ENCODE results near the gene EIF3B.
A peak's percentile ranks its signal among the peaks of the same experiment; 100 is the strongest.

Gene EIF3B

GRCh38 chr7:2403014-2403717 is 48.5 kb downstream of the EIF3B start, which contains the start of gene CHST12:
CHST12 (plus strand) TSS chr7:2403611; CDS start chr7:2432640, 29,029 bp downstream.
- no peak for TF ChIP-seq ZNF384 (IDR thresholded peaks at IDR 0.05)
- peak; percentile 69 for TF ChIP-seq L3MBTL2 (conservative IDR thresholded peaks at IDR 0.05)
- TF ChIP-seq ARNT (IDR thresholded peaks at IDR 0.05), result no peak
- no peak for TF ChIP-seq BHLHE40 (IDR thresholded peaks at IDR 0.05; ENCODE audit: borderline replicate concordance)
- peak; percentile 10; the same call in 1 of the 2 replicates for TF ChIP-seq ELF4 (IDR thresholded peaks at IDR 0.05)
- no peak for TF ChIP-seq NFRKB (IDR thresholded peaks at IDR 0.05)
- TF ChIP-seq FOXK2 (IDR thresholded peaks at IDR 0.05), result no peak
- no peak for TF ChIP-seq CTBP1 (IDR thresholded peaks at IDR 0.05; ENCODE audit: borderline replicate concordance)
- no peak for TF ChIP-seq SUZ12 (IDR thresholded peaks at IDR 0.05)
- POLR2A ChIA-PET, result interaction anchor here (0.6 to 1.3 kb wide), 8 partner anchors 9 to 153 kb away, joined by 3 to 6 read pairs (median 4); partner anchors contain the start of gene EIF3B
- peak; percentile 100 for DNase-seq (ENCODE audit: extremely low spot score)
- CTCF ChIA-PET, result no interaction called here

GRCh38 chr7:2403718-2404648 is 49.4 kb downstream of the EIF3B start:
- POLR2A ChIA-PET, result interaction anchor here (0.6 to 1.3 kb wide), 8 partner anchors 9 to 154 kb away, joined by 3 to 6 read pairs (median 4); partner anchors contain the start of gene EIF3B
- CTCF ChIA-PET, result no interaction called here
- TF ChIP-seq SUZ12 (IDR thresholded peaks at IDR 0.05) (no peak), NFRKB (IDR thresholded peaks at IDR 0.05) (no peak), FOXA1 (IDR thresholded peaks at IDR 0.05) (no peak), FOXM1 (IDR thresholded peaks at IDR 0.05; ENCODE audit: borderline replicate concordance) (no peak), CTBP1 (IDR thresholded peaks at IDR 0.05; ENCODE audit: borderline replicate concordance) (no peak), ARNT (IDR thresholded peaks at IDR 0.05) (no peak), L3MBTL2 (conservative IDR thresholded peaks at IDR 0.05) (no peak), PKNOX1 (IDR thresholded peaks at IDR 0.05) (no peak), ZNF384 (IDR thresholded peaks at IDR 0.05) (no peak)
- peak; percentile 52 for DNase-seq (ENCODE audit: extremely low spot score)

DNA sequence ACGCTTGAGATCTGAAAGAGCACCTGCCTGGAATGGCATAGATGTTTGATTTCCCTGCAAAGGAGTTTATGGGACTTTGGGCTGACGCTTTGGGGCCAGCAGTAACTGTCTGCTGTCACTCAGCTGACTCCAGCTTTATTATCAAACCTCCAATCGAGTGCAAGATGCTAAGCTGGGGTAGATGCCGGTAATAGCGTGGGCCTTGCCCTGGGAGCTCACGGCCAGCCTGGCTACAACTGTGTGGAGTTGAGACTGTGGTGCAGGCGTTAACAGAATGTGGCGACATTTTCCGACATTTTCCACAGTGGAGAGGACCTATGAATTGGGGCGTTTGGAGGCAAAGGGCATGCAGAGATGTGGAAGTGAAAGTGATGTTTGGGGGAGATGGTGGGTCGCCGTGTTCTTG is 50.1 kb downstream of the EIF3B start:
- POLR2A ChIA-PET, result no interaction called here
- peak; percentile 58 for TF ChIP-seq PKNOX1 (IDR thresholded peaks at IDR 0.05)
- no peak for TF ChIP-seq NFRKB (IDR thresholded peaks at IDR 0.05)
- no peak for TF ChIP-seq SP1 (IDR thresholded peaks at IDR 0.05)
- no peak for DNase-seq (ENCODE audit: extremely low spot score)
- CTCF ChIA-PET, result no interaction called here

DNA sequence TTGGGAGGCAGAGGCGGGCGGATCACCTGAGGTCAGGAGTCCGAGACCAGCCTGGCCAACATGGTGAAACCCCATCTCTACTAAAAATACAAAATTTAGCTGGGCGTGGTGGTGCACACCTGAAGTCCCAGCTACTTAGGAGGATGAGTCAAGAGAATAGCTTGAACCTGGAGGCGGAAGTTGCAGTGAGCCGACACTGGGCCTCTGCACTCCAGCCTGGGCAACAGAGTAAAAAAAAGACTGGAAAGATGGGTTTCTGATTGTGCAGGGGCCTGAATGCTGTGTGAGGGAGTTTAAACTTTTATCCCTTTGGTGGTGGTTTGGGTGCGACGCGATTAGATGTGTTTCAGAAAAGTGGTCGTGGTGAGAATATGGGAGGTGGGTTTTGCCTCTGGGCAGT is 50.6 kb downstream of the EIF3B start:
- ChIA-PET POLR2A (no interaction called here), CTCF (no interaction called here)
- TF ChIP-seq SUZ12 (IDR thresholded peaks at IDR 0.05) (no peak), ELF4 (IDR thresholded peaks at IDR 0.05) (no peak), TARDBP (IDR thresholded peaks at IDR 0.05) (no peak), PKNOX1 (IDR thresholded peaks at IDR 0.05) (no peak), FOXA1 (IDR thresholded peaks at IDR 0.05) (no peak), ARNT (IDR thresholded peaks at IDR 0.05) (no peak), L3MBTL2 (conservative IDR thresholded peaks at IDR 0.05) (no peak), FOXM1 (IDR thresholded peaks at IDR 0.05; ENCODE audit: borderline replicate concordance) (no peak), LEF1 (IDR thresholded peaks at IDR 0.05; ENCODE audit: borderline replicate concordance) (no peak), NFRKB (IDR thresholded peaks at IDR 0.05) (no peak), ZNF384 (IDR thresholded peaks at IDR 0.05) (no peak), CTBP1 (IDR thresholded peaks at IDR 0.05; ENCODE audit: borderline replicate concordance) (no peak), BHLHE40 (IDR thresholded peaks at IDR 0.05; ENCODE audit: borderline replicate concordance) (no peak), HDGF (IDR thresholded peaks at IDR 0.05; ENCODE audit: borderline replicate concordance) (no peak), SP1 (IDR thresholded peaks at IDR 0.05) (no peak), FOXK2 (IDR thresholded peaks at IDR 0.05) (no peak)
- DNase-seq (ENCODE audit: extremely low spot score), result no peak

GRCh38 chr7:2405601-2406345 is 51.1 kb downstream of the EIF3B start:
- ChIA-PET CTCF (no interaction called here), POLR2A (no interaction called here)
- TF ChIP-seq SP1 (IDR thresholded peaks at IDR 0.05), result no peak
- TF ChIP-seq FOXA1 (IDR thresholded peaks at IDR 0.05), result no peak
- TF ChIP-seq FOXM1 (IDR thresholded peaks at IDR 0.05; ENCODE audit: borderline replicate concordance), result no peak
- TF ChIP-seq SUZ12 (IDR thresholded peaks at IDR 0.05), result no peak
- no peak for TF ChIP-seq L3MBTL2 (conservative IDR thresholded peaks at IDR 0.05)
- no peak for TF ChIP-seq ARNT (IDR thresholded peaks at IDR 0.05)
- no peak for TF ChIP-seq NFRKB (IDR thresholded peaks at IDR 0.05)
- no peak for TF ChIP-seq ZNF384 (IDR thresholded peaks at IDR 0.05)
- TF ChIP-seq PKNOX1 (IDR thresholded peaks at IDR 0.05), result no peak
- no peak for TF ChIP-seq BHLHE40 (IDR thresholded peaks at IDR 0.05; ENCODE audit: borderline replicate concordance)
- no peak for TF ChIP-seq FOXK2 (IDR thresholded peaks at IDR 0.05)
- TF ChIP-seq TARDBP (IDR thresholded peaks at IDR 0.05), result no peak
- TF ChIP-seq ELF4 (IDR thresholded peaks at IDR 0.05), result no peak
- DNase-seq (ENCODE audit: extremely low spot score), result no peak

Measured in HEK293T (cell line).